Raji (cell line): Measurements from ENCODE around the gene FTSJ3.

Source experiments
- POLR2A ChIP-seq: IDR thresholded peaks from 2 replicates; pipeline ENCODE4 v1.6.1; 2011; ENCODE audit warnings: low read depth, low read length, control low read depth; ENCODE audit not compliant: insufficient read depth

The FTSJ3 gene

GRCh38 chr17:63773272-63774140 is 54.0 kb downstream of the FTSJ3 start, which contains the start of gene CCDC47:
Gene CCDC47, minus strand, starts transcription at chr17:63773597. Its CDS starts 7,422 bp downstream, at chr17:63766175.
- peak; percentile 80 for TF ChIP-seq POLR2A

- TF ChIP-seq POLR2A = no peak
Observed at GRCh38 chr17:63772801-63773271, 54.6 kb downstream of the FTSJ3 start.
